Measurements from ENCODE around the gene DDX51.

The DDX51 gene

DNA sequence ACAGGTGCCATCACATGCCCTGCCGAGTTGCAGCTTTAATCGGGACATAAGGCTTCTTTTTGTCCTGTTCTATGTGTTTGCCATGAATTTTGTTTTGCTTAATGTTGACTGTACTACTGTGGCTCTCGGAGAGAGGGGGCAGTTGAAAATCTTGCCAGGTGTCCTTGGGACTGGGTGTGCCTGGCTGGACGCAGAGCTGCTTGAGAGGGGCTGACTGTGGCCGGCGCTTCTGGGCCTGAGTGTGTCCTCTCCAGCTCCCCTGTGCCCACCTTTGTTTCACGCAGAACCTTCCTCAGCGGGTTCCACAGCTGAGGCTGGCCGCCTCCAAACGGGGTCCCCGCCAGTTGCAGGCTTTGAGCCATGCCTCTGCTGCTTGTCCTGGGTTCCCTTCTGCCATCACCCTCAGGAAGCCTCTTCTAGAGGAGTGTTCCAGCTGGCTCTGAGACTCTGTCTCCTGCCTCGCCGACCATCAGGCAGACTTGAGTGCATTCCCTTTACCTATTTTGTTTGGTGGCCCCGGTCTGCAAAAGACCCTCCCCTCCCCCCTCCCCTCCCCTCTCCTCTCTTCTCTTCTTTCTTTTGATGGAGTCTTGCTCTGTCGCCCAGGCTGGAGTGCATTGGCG lies 49.7 kb downstream of the DDX51 start:
- no peak overlapping the region for H3K4me3 ChIP-seq (ENCODE audit: low read length, poor library complexity, severe bottlenecking)
- H3K79me2 ChIP-seq (ENCODE audit: insufficient read depth, low read length), result peaks cover 17% of the 10 kb centered on the region
- peaks cover 4% of the 10 kb centered on the region for H3K4me1 ChIP-seq (ENCODE audit: insufficient read depth, low read length, poor library complexity, severe bottlenecking)
- no peak overlapping the region for H3K4me2 ChIP-seq (ENCODE audit: low read depth, low read length, poor library complexity, severe bottlenecking)
- no peak overlapping the region for H2AFZ ChIP-seq (ENCODE audit: low read length)
- H3K9me3 ChIP-seq (ENCODE audit: insufficient read depth, low read depth, low read length), result no peaks in the 10 kb centered on the region
- peaks cover 12% of the 10 kb centered on the region for H4K20me1 ChIP-seq (ENCODE audit: insufficient read depth, low read length, poor library complexity, severe bottlenecking)
- H3K9ac ChIP-seq (ENCODE audit: low read depth, low read length, poor library complexity, severe bottlenecking), result no peak overlapping the region
- H3K36me3 ChIP-seq (ENCODE audit: insufficient read depth, low read length), result peaks cover 4% of the 10 kb centered on the region; the same call in 1 of the 2 replicates
- no peak for TF ChIP-seq EZH2phosphoT487 (IDR thresholded peaks at IDR 0.05; ENCODE audit: borderline replicate concordance)
- TF ChIP-seq, protein P1, sequence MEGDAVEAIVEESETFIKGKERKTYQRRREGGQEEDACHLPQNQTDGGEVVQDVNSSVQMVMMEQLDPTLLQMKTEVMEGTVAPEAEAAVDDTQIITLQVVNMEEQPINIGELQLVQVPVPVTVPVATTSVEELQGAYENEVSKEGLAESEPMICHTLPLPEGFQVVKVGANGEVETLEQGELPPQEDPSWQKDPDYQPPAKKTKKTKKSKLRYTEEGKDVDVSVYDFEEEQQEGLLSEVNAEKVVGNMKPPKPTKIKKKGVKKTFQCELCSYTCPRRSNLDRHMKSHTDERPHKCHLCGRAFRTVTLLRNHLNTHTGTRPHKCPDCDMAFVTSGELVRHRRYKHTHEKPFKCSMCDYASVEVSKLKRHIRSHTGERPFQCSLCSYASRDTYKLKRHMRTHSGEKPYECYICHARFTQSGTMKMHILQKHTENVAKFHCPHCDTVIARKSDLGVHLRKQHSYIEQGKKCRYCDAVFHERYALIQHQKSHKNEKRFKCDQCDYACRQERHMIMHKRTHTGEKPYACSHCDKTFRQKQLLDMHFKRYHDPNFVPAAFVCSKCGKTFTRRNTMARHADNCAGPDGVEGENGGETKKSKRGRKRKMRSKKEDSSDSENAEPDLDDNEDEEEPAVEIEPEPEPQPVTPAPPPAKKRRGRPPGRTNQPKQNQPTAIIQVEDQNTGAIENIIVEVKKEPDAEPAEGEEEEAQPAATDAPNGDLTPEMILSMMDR (conservative IDR thresholded peaks at IDR 0.05; ENCODE audit: low read length), result no peak
- no peaks in the 10 kb centered on the region for H3K9me2 ChIP-seq (replicated peaks; ENCODE audit: low read depth, low read length)
- no peaks in the 10 kb centered on the region; the same call in 1 of the 2 replicates for H3F3A ChIP-seq (ENCODE audit: low read depth)
- H3K27me3 ChIP-seq (ENCODE audit: insufficient read depth, low read length, poor library complexity, severe bottlenecking), result no peaks in the 10 kb centered on the region

GRCh38 chr12:132089407-132089910 lies 54.7 kb downstream of the DDX51 start:
- Histone ChIP-seq H3K36me3 (ENCODE audit: insufficient read depth, low read length) (no peaks in the 10 kb centered on the region; the same call in 1 of the 2 replicates), H4K20me1 (ENCODE audit: insufficient read depth, low read length, poor library complexity, severe bottlenecking) (peaks cover 31% of the 10 kb centered on the region), H2AFZ (ENCODE audit: low read length) (no peak overlapping the region), H3K9ac (ENCODE audit: low read depth, low read length, poor library complexity, severe bottlenecking) (no peak overlapping the region), H3K4me2 (ENCODE audit: low read depth, low read length, poor library complexity, severe bottlenecking) (no peak overlapping the region), H3K4me1 (ENCODE audit: insufficient read depth, low read length, poor library complexity, severe bottlenecking) (peaks cover 19% of the 10 kb centered on the region), H3K9me2 (replicated peaks; ENCODE audit: low read depth, low read length) (no peaks in the 10 kb centered on the region), H3K9me3 (ENCODE audit: insufficient read depth, low read depth, low read length) (no peaks in the 10 kb centered on the region), H3F3A (ENCODE audit: low read depth) (no peaks in the 10 kb centered on the region), H3K79me2 (ENCODE audit: insufficient read depth, low read length) (peaks cover 42% of the 10 kb centered on the region), H3K27me3 (ENCODE audit: insufficient read depth, low read length, poor library complexity, severe bottlenecking) (no peaks in the 10 kb centered on the region), H3K4me3 (ENCODE audit: low read length, poor library complexity, severe bottlenecking) (no peak overlapping the region)
- no peak for TF ChIP-seq EZH2phosphoT487 (IDR thresholded peaks at IDR 0.05; ENCODE audit: borderline replicate concordance)
- TF ChIP-seq, protein P1 (conservative IDR thresholded peaks at IDR 0.05; ENCODE audit: low read length), result no peak
